T-helper 2 cell (primary cell): Measurements from ENCODE around the gene TMEM209.
A peak's percentile ranks its signal among the peaks of the same experiment; 100 is the strongest.
"Not testable (repeated sequence)": the region's sequence is repeated elsewhere in the genome, so short reads cannot be mapped to it uniquely, and the experiment has no call there.

Source experiments
- DNase-seq, 5 experiments: peaks; one replicate each; pipeline versions ENCODE4 v3.0.0 to v3.0.0-alpha.2; 2012 to 2022

TMEM209 gene

DNA sequence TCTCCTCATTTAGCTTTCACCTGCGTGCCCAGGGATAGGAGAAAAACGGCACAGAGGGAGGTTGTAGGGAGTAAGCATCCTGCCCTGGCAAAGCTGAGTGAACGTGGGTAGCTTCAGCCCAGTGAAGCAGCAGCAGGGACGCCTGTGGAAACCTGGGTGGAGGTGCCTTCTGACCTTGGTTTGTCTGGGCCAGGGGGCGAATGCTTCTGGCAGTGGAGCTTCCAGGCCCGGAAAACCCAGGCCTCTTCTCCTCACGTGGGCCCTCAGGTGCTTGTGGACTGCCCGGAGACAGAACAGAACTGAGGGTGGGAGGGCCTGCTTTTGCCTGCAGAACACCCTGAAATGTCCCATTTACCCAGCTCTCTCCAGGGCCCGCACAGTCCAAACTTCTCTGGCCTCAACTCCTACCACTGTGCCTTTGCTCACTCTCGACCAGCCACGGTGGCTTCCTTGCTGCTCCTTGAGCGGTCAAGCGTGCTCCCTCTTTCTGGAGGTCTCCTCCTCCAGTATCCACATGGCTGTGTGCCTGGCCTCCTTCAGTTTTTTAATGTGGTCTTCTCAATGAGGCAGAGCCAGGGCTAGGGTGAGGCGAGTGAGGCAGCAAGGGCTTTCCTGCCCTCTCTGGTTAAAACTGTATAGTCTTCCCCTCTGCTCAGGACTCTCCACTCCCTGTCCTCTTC is 62.4 kb downstream of the TMEM209 start:
- no peak for DNase-seq

GRCh38 chr7:130141884-130142653 is 63.1 kb downstream of the TMEM209 start:
- no peak for DNase-seq

- peak in 2 of 5 experiments; percentile 3 to 61 for DNase-seq
Measured at GRCh38 chr7:130141161-130141883, 63.9 kb downstream of the TMEM209 start.

- no peak for DNase-seq
Measured at GRCh38 chr7:130140551-130141160, 64.5 kb downstream of the TMEM209 start.

DNA sequence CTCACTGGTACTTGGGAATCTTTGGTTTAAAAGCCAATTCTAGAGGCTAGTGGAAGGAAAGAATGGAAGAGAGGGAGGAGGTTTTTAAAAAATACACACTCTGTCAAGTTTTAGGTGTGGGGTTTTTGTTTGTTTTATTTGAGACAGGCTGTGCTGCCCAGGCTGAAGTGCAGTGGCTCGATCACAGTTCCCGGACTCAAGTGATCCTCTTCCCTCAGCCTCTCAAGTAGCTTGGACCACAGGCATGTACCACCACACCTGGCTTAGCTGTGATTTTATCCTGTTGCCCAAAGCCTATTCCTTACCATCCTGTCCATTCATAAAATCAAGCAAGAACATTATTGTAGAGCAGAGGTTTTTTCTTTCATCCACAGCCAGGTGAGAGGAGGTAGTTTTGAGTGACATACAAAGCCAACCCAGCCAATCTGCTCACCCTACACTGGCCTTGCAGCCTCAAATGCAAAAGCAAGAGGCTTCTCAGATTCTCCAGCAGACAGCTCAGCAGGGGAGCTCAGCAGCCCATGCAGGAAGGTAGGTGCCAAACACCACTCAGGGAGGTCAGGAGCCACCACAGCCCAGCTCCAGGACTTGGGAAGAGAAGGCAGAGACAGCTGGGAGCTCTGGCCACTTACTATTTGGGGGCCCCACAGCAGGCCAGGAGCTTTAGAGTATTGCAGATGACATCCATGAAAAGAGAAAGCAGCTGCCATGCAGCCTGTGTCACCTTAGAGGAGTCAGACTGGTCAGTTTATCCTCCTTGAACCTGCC is 65.8 kb downstream of the TMEM209 start:
- DNase-seq: no peak

DNA sequence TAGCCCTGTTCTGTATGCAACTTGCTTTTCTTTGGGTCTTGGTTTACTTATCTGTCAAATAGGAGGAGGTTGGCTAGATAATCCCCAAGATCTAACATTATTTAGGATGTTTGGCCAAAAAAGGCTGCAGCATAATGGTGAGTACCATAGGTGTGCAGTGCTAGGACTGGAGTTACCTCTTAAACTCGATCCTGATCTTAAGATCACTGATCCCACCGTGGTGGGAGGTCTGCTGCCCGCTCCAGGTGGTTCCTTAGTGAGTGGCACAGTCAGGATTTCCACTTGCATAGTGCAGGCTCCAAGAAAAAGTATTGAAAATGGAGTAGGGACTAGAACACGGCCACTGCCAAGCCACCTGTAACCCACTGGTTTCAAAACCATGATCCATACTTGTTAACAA is 68.0 kb downstream of the TMEM209 start:
- DNase-seq: no peak

GRCh38 chr7:130136579-130137167 is 68.5 kb downstream of the TMEM209 start:
- peak in 1 of 5 experiments; percentile 54 for DNase-seq

DNA sequence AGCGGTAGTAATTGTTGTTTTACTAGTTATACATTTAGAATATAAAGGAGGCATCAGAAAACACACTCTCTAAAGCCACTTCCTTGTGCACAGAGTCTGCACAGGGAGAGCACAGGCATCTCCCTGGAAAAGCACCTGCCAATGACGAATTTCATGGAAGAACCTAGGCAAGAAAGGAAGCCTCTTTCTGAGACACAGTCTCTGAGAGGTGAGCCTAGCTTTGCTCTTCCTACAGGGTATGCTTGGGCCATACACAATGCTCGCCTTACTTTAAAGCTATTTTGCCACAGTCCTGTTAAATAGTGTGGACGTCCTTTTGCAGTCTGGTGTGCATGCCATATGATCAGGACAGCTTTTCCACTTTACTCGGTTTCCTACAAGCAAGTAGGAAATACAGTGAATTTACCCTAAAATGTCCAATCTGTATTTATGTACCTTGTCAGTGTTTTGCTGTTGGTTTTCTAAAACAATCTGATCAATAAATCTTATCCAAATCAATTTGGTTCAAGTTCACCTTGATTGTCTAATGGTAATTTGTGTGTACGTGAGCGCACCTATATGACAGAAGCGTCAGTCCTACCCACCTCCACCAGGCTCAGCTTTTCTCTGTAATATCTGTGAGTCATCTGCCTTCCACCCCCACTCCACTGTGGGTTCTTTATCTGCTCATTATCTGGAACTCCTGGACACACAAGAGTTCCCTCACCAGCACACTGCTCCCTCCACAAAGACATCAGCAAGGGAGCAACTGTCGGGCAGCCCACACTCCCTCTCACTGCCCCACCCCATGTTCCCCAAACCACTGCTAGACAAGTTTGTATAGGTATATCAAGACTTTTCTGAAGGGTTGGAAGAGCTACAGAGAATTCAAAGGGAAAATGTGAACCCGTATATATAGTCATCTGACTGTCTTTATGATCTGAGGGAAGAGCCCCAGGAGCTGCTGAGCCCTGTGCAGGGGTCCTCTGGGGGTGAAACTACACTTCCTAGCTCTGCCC is 69.7 kb downstream of the TMEM209 start:
- no peak for DNase-seq

DNA sequence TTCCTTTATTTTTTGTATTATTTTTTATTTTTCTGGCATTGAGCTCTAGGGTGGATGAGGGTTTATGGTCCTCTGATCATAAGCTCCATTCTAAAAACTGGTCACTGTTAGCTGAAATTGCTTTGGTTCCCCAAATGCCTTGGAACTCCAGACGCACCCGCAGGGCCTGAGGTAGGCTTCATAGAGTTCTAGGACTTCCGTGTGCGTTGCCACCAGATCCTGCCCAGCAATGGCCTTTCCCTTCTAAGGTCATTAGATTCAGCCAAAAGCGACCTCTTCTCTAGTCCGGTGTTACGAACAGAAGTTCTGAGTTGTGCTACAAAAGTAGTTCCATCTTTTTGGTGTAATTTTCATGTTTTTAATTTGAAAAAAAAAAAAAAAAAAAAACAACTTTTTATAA is 70.5 kb downstream of the TMEM209 start:
- no peak for DNase-seq

GRCh38 chr7:130134106-130134636 is 71.0 kb downstream of the TMEM209 start:
- no peak for DNase-seq

DNA sequence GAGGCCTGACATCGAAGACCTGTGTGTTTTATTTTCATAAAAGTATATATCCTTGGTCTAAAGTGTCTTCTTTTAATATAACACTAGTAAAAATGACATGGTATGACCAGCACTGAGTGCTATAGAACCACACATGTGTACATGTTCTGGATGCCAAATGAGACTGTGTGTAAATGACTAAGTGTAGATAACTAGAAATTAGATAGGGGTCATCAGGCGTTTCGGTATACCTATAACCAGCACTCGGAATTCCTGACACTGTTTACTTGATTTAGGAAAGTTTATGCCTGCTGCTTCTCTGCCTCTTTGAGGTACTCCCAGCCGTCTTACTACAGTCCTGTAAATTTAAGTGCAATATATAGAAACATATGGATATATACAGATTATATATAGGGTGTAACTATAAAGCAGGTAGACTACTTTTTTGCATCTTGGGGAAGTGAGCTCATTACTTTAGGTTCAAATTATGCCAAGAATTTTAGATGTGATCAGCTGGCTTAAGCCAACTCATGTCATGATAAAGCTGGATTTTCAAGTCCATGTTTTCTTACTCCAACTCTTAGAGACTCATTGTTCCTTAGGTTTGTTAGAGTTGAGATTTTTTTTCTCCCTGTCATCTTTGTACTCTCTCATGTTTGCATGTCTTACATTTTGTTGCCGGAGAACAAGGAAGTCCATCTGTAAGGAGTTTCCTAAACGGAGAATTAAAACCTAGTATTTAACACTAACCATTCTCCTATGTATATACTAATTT is 72.0 kb downstream of the TMEM209 start:
- DNase-seq: no peak

GRCh38 chr7:130131964-130132875 is 73.0 kb downstream of the TMEM209 start:
- no peak for DNase-seq

DNA sequence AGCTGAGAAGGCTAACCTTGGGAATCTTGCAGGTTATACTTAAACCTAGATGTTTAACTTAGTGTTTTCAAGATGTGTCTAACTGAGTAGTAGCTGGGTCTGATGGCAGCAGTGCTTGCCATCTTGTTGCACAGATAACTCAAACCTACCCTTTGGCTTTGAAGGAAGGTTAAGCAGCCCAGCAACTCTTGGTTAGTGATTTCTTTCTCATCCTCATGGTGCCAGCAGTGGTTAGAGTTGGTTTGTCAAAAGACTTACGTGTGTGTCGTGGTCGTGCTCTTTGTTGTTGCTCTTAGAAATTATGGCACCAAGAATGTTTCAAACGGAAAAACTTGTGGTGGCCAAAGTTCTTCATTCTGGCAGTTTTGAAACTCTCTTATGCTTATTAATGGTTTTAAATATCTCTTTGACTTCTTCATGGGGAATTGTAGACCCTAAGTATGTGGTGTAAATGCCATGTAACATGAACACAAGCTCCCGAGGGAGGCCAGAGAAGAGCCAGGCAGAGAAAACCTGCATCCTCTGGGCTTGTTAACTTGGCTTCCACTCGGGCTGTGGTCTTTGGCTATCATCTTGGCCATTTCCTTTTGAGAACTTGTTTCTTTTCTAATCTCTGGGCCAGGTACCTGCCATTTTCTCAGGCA is 73.9 kb downstream of the TMEM209 start:
- DNase-seq: no peak

DNA sequence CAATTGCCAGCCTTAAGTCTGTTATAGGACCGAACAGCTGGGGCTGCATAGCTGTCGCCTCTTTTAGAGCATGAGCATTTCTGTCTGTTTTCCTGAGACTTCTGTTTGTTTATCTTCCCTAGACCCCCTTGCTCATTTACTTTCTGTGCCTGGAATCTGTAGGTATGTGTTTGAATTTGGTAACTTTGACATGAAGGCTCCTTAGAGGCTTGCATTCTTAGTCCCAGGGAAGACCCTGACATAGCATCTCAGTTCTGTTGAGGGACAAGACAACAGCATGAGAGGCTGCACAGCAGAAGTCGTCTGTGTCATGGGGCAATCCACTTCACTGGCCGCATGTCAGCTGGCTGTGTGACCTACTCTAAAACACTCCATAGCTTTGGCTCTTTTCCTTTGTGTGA is 76.2 kb downstream of the TMEM209 start:
- DNase-seq: no peak

- no peak for DNase-seq
Measured at GRCh38 chr7:130127821-130128317, 77.3 kb downstream of the TMEM209 start.

DNA sequence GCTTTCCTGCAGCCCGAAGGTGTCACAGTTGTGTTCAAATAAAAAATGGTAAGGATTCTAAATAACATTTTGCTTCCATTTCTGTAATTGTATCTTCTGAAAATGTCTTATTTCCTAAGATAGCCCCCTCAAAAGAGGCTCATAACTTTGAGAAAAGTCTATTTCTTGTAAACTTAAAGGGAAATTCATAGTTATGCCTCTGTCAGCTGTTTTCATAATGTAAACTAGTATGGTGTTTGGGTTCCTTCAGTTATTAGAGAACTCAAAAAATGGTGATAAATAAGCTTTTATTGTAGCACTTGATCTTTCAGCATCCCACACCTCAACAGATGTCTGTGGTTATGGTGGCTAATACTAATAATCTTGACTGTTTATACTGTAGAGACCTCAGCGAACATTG is 77.8 kb downstream of the TMEM209 start:
- no peak for DNase-seq

DNA sequence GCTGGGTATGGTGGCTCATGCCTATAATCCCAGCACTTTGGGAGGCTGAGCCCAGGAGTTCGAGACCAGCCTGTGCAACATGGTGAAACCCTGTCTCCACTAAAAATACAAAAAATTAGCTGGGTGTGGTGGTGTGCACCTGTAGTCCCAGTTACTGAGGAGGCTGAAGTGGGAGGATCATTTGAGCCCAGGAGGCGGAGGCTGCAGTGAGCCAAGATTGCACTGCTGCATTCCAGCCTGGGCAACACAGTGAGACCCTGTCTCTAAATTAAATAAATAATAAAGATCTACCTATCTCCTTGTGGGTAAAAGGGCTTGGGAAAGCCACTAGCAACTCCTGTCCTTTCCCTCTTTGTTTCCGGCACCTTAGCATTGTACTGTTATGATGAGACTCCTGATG is 78.4 kb downstream of the TMEM209 start:
- DNase-seq: not testable (repeated sequence)

- DNase-seq: no peak
Measured at GRCh38 chr7:130124711-130125110, 80.5 kb downstream of the TMEM209 start.
